ENCODE results near the gene LRMDA.

The LRMDA gene

DNA sequence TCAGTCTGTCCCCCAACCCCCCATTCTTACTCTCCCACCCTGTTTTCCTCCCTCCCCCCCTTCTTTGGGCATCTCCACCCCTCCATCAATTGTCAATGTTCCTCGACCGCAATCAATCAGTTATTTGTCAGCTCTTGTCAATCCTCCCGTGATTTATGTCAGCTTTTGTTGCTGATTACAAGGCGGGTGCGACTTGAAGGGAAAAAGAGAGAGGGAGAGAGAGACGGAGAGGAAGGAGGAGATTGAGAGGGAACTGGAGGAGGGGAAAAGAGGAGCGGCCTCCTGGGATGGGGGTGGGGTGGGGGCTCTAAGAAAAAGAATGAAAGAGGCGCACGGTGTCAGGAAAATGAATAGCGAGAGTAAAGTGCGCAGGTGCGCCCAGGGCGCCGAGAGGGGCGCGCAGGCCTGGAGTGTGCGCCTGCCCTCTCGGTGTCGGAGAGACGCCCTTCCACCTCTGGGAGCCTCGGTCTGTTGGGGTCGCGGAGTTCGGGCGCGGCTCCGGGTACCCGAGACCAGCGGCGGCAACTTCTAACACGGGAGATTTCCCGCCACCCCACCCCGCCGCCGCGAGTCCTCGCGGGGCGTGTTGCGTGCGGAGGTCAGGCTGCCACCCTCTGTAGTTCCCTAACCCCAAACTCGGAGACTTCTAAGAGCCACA lies 28.8 kb upstream of the LRMDA start:
- no peak for DNase-seq

DNA sequence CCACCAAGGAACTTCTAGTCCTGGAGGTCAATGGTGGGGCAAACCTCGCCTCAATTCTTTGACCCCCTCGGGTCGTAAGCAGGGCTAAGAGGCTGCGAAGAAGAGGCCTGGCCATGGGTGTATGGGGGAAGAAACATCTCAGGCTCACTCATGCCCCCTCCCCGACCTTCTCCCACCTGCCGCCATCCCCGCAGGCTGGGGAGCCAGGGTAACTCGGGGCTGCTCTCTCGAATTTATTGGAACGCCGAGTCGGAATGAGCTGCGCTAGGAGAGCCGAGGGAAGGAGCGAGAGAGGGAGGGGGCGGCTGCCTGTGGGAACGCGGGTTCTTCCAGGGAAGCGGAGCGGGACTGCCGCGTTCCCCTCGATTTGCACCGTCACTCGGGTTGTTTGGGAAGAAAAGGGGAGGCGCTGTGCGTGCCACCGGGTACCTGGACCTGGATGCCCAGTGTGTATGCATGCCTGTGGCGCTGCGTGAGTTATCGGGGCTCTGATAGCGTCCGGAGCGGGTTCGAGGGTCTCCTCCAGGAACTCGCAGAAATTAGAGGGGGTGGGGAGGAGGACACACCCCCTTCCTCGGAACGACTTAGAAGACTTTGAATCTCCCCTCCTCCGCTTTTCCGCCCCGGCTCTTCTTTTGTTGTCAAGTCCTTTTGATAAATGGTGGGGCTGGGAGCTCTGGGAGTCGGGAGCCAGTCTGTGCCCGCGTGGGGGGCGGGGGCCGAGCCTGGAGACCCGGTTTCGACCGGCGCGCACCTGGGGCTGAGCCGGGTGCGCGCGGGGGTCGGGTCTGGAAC lies 28.1 kb upstream of the LRMDA start:
- peak; percentile 21 for DNase-seq

DNA sequence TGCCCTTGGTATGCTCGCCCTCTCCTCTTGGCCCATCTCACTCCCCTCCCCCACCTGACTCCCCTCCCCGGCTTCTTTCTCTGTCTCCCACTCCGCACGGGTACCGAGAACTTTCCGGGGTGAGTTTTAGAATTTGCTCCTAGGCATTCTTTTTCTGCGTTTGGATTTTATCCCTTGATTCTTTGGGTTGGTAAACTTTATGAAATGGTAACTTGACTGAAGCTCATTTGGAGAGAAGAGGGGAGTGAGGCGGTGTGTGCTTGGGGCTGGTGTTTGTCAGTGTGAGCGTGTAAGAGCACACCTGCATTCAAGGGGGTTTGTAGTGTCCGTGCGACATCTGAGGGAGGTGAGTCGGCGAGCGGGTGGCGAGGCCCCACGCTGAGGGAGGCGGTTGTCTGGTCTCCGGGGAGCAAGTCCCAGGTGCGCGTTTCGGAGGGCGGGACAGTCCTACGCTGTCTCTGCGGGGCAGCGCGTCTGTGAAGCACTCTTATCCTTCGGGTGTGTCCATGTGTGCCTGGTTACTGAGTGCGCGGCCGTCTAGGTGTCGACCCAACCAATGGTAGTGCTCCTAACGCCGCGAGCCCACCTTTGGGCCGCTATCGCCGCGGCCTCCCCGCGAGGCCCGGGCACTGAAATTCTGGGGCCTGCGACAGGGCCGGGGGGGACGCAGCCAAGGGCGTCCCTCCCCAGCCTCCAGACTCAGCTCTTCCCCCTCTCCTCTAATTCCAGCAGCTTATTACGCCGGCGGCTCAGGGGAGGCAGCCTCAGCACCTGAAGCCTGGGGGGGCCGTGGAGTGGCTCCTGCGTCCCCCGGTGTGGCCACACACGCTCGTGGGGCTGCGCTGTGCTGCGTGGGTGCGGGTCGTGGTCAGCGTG lies 27.2 kb upstream of the LRMDA start:
- peak; percentile 60 for DNase-seq

DNA sequence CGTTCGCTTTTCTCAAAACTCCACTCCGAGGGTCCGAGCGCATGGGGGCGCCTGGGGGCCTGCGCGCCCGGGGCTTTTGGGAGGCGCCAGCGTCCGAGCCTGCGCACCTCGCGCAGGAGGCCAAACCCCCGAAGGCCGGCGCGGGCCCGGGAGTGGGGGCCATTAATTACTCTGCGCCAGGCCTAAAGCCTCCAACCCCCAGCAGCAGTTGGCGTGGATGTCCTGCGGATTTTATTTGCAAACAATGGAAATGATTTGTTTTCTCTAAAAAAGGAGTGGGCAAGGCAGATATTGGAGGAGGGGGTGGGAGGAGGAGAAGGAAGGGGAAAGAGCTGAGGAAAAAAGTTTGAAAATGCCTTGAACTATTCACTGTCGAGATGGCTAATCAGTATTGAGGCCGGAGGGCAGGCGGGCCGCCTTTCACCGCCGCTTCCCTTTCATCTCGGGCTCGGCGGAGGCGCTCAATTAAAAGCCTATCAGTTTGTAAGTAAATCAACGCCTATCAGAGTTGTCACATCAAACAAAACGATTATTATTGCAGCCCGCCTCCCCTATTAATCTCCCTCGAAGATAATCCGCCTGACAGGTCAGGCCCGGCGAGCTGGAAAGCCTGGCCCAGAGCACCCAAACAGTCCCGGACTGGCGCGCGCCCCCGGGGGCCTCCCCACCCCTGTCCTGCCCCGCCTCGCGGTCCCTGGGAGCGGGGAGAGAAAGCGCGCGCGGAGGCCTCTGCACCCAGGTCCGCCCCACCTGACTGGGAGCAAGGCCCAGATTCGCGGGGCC lies 26.4 kb upstream of the LRMDA start:
- DNase-seq: no peak

DNA sequence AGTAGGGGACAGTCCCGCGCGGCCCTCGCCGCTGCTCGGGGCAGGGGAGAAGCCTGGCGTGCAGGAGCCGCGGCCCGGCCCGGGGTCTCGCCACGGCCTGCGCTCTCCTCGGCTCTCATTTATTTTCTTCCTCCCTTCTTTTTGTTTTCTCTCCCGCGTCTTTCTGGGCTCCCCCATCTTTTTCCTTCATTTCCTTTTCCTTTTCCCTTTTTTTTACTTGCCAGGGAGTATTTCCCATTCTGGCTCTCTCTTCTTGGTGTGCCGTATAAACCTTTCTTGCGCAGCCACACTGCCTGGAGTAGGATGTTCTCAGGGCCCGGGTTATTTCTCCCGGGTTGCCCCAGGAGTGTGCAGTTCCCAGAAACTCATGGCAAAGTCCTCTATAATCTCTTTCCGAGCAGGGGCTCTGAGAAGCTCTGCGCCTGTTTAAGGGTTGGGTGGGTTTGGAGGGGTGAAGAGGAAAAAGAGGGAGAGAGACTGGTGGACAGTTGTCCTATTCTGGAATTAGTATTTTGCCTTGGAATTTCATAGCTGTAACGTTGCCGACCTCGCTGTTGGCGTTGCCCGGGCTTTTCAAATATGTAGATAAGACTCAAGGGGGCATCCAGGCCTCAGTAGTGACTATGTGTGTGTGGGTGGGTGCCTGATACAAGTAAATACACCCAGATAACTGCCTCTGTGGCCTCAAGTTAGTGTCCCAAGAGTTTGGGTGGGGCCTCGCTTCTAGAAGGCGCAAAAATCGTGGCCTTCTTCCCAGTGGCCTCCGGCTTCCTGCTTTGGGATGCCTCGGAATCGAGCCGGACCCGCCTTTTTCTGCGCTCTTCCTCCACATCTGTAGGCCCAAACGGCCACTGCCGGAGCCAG lies 25.6 kb upstream of the LRMDA start:
- DNase-seq: no peak

DNA sequence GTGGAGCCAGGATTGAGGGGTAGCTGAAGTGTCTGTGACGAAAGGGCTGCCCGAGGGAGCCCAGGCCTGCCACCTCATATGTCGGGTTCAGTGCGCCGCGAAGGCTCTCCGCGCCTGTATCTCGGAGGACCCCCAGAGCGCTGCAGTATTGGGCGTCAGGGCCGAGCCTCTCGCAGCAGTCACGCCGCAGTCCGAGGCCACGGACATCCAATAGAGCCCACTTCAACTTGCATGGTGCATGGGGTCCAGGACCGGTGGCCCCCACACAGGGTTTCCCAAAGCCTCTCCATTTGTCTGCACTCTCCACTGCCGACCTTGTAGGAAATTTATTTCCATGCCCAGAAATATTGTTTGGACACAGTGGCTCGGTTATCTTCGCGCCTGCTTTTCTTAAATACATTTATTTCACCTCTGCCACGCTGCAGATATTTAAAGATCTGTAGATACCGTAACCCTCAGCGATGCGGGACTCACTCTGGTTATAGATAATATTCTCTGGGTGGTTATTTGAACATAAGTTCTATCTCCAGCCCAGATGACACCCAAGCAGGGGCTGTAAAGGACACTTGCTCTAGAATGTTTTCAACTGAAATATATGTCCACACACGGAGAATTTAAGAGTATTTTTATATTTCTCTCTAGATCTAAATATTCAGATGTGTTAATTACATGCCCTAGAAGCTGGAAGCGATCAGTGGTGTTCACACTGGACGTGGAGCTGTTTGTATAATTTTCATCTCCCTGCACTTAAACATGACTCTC lies 24.8 kb upstream of the LRMDA start:
- DNase-seq: no peak

DNA sequence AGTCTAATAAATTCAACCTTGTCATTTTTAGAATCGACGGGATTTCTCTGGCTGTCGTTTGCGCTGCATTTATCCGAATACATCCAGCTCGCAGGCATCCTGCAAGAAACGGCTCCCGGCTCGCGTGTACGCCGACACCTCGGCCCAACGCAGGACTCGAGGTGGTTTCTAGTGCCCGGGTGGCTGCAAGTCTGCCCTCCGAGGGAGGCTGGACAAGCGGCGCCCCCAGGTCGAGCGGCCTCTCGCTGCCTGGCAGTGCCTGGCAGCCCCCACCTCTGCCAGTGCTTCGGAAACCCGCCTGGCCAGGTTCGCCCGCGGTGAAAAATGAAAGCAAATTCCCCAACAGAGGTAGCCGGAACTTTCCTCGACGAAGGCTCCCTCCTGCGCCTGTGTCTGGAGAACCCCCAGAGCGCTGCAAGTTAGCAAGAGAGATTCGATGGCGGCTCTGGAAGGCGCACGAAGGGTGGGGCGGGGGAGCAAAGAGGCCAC lies 24.2 kb upstream of the LRMDA start:
- DNase-seq: no peak

DNA sequence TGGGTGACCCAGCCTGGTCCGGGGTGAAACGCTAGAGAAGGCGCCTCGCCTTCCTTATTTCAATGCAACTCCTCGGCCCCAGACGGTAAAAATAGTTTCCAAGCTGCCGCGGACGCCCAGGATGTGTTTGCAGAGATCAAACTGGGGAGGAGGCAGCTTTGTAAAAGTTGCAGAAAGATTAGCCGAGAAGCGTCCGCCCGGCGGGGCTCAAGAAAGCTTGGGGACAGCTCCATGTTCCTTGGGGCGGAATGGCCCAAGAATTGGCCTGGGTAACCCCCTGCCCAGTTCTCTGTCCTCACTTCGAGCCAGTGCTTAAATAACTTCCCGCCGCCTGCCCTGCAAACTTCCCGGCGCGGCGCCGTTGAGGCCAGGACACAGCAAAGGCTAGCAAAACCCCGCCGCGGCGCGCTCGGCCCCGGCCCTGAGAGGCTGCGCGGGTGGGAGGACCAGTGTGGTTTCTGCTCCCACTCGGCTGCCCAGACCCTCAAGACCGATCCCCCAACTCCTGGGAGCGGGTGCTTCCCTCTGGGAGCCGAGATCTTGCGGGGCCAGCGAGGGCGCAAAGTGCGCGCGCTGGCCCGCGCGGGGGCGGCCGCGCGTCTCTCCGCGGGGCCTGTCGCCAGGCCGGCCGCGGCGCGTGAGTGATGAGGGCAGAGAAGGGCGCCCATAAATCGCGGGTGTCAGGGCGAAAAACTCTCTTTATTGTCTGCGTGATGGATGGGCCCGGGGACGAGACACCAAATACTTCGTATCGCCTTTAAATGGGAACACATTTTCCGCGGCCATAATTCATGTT lies 23.5 kb upstream of the LRMDA start:
- DNase-seq: no peak

DNA sequence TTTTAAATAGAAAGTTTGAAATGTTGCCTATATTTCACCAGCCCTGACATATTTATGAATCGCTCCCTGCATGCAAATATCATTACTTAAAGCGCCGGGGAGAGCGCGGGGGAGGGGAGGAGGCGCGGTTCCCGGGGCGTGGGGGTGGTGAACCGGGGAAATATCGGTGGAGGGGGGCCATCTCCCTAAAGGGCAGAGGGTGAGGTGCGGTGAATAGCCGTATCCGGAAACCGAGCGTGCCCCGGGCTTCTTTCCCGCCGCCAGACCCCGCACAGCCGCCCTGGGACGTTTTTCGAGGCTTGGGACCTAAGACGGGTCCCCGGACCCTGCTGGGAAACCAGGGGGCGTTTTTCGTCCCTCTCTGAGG lies 22.9 kb upstream of the LRMDA start:
- DNase-seq: no peak

DNA sequence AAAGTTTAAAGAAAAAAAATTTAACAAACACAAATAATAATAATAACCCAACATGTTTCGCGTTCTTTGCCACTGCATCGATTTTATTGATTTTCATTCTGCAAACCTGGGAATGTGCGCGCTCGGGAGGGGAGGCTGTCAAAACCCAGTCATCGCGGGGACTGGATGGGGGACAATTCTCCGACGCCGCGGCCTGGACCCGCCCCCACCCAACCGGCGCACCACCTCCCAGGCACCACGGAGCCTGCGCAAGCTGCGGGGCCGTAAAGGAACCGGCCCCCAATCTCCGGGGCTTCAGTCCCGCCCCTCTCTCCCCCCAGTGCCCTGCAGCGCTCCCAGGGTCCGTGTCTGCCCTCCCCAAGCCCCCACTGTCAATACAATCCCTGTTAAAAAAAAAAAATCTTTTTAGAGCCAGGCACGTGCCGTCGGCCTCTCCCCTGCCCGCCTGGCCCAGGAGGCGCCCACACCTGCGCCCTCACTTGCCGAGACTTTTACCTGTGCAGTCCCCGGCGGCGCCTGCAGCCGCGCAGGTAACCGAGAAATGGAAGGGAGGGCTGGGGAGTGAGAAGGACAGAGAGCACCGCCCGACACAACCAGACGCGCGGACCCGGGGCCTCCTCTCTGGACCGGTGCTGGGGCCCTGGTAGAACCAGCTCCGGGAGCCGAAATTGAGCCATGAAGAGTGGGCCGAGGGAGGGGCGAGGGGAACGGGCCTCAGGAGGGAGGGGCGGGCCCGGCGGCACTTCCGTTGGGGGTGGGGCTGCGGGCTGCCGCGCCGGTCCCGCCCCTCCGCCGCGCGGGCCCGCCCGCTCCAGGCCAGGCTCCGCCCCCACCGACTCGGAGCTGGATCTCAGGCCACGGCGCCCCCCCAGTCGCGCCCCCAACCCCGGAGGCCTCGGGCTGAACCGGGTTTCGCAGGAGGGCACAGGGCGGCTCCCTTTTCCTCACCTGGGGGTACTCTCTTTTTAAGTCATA lies 22.2 kb upstream of the LRMDA start:
- DNase-seq: peak; percentile 39

DNA sequence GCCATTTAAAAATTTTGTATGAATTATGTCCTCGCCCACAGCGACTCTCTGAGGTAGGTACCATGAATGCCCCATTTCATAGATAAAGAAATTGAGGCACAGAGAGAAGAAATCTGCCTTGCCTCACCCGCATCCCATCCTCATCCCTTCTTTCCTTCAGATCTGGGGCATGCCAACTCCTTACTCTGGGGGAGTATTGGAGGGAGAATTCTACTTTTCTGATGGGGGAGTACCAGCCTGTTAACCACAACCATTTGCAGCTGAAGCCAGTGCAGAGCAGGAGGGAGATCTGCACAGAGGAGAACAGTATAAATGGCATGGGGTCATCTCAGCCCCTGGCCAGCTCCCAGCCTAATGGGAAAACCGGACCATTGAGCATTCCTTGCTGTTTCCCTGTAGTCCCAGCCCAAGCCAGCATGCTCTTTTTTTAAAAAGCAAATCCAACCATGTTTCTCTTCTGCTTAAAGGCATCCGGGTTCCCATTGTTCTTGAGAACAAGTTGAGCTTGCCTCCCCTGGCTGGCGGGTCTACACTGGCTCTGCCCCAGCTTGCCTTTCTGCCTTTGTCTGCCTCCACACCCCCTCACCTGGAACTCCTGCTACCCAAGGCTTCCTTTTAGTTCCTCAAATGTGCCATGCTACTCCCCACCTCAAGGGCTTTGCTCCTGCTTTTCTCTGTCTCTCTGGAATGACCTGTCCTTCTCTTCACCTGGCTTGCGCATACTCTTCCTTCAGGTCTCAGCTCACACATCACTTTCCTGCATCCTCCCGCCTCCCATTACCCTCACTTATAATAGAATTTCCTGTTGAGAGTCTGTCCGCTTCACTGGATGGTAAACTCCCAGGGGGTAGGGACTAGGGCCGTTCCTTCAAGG lies 21.1 kb upstream of the LRMDA start:
- no peak for DNase-seq

DNA sequence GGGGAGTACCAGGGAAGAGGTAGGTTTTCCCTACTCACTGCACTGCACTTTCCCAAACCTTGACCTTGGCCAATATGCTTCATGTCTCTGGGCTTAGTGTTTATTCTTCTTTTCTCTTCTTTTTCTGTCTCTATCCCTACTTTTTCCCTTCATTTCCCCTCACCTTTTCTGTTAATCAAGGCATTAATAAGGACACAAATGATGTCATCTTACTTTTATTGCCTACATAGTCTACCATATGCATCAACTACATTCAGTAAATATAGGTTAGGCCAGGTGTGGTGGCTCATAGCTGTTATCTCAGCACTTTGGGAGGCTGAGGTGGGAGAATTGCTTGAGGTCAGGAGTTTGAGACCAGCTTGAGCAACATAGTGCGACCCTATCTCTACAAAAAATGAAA lies 16.9 kb upstream of the LRMDA start:
- DNase-seq: no peak

DNA sequence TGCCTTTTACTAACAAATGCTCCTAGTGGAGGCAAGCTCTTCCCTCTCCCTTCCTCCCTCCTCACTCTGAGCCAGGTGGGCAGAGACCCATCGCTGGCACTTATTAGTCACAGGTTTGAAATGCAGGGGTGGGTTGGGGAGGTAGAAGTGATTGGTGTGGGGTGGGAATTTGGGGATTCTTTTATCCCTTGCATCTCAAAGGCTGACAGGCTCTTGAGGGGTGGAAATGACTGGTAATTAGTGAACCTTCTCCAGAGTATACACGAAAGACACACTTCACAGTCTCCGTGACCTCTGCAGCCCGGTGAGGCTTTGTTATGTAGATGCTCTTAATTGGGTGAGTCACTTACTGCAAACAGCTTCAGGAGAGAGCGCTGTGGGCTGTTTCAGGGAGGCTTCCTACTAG lies 13.9 kb upstream of the LRMDA start:
- peak; percentile 66 for DNase-seq

DNA sequence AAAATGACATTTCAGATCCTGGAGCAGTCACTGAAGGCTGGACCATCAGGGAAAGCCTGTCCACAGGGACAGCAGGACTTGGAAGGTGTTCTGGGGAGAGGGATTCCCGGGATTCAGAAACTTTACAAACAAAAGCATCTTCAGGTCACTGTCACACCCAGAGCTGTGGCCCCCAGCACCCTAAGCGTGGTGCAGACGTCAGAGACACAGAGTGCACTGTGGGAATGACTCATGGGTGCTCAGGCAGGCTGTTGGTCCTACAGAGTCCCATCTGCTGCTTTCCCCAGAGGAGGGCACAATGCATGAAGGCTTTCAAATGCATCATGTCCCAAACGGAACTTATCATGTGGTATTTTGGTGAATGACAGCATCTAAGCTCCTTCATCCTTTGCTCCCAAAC lies 13.1 kb upstream of the LRMDA start:
- no peak for DNase-seq

DNA sequence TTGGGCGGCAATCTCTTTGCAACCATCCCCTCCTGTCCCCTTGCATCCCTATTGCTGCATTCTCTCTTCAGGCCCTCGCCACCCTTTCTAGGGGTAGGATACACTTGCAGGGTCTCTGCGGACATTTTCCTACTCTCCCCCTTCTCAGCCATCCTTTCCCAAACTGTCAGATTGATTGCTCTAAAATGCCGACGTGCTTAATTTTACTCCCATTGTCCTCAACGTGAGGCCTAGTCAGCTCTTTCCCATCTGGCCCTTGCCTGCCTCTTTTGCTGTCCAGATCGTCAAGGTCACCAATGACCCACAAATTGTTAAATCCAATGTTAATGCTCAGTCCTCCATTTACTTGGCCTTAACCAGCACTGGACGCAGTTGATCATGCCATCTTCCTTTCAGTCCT lies 12.7 kb upstream of the LRMDA start:
- DNase-seq: no peak

DNA sequence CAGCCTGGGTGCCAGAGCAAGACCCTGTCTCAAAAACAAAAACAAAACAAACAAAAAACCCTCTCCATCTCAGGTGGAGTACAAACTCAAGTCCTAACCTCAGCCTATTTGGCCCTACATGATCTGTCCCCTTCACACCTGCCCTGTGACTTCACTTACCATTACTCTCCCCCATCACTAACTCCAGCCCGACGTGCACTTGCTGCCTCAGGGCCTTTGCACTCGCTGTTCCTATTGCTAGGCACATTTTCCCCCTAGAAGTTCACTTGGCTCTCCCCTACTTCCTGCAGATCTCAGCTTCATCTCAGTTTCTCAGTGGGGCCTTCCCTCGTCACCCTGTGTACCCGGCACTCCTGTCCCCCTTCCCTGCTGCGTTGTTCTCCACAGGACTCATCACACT lies 8.5 kb upstream of the LRMDA start:
- no peak for DNase-seq

DNA sequence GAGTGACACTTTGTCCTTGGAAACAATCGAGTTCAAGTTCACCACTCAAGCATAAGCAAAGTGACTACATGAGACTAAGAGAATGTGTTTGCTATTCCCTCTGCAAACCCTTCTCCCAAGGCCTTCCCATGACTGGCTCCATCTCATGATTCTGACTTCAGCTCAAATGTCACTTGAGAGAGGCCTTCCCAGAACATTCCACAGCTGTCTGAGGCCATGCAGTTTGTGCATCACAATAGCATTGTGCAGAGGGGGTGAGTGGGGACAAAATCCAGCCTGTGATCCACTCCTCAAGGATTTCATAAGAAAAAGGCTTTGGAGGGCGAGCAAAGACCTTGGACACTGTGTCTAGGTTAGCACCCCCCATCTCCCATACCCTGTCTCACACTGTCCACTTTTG lies 6.9 kb upstream of the LRMDA start:
- DNase-seq: no peak

Data from DMS153 (cell line).